GM23338 (cell line): ENCODE data around the gene AIG1.

ENCODE experiments used
- CREB1 ChIP-seq: fragments of 250-450 bp; sonication (Bioruptor Pico); IDR thresholded peaks from 2 replicates; pipeline ENCODE4 v1.5.0; 2020; ENCODE audit warnings: low read depth, mild to moderate bottlenecking, moderate library complexity
- STAT1 ChIP-seq: IDR thresholded peaks from one replicate; pipeline ENCODE4 v1.6.1; 2016; ENCODE audit warnings: antibody characterized with exemption; ENCODE audit not compliant: unreplicated experiment
- TF ChIP-seq, protein P1 (sequence below), 2 experiments: fragments of 200-600 bp in 1 of 2; sonication (generic) in 1 of 2; conservative IDR thresholded peaks; 2 replicates each; pipeline versions ENCODE4 v1.5.1 to v1.6.1; 2016 to 2017; ENCODE audit warnings: antibody characterized with exemption in 2 of 2, low read depth in 2 of 2, mild to moderate bottlenecking in 2 of 2, moderate library complexity in 1 of 2

DNA sequence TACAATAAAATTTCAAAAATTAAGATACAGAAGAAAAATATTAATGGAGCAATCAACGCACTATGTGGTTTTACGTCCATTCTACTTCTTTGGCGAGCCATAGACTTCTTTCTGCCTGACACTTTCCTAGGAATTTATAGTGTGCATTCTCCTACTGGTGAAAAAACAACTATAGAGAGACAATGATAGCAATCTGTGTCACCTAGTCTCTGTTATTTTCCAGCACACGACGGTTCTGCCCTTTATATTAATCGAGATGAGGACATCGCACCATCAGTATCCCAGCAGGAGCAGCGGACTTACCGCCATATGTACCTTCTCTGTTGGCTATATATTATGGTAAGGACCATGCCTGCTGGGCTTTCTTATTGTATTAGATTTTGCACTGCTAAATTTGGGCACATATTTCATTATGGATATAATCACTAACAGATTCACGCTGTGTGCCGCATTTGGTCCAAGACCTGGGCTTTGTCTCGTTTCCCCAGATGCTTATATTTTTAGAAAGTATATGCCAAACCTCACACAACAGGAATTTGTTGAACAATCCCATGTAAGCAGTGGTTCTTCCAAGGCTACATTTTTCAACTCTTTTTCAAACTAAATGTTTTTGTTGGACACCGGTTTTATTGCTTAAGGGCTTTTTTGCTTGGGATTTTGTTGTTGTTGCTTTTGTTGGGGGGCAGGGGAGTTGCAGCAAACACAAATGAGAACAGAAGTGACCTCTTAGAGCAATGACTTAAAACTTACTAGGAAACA is 223.4 kb downstream of the AIG1 start:
- TF ChIP-seq, protein P1, sequence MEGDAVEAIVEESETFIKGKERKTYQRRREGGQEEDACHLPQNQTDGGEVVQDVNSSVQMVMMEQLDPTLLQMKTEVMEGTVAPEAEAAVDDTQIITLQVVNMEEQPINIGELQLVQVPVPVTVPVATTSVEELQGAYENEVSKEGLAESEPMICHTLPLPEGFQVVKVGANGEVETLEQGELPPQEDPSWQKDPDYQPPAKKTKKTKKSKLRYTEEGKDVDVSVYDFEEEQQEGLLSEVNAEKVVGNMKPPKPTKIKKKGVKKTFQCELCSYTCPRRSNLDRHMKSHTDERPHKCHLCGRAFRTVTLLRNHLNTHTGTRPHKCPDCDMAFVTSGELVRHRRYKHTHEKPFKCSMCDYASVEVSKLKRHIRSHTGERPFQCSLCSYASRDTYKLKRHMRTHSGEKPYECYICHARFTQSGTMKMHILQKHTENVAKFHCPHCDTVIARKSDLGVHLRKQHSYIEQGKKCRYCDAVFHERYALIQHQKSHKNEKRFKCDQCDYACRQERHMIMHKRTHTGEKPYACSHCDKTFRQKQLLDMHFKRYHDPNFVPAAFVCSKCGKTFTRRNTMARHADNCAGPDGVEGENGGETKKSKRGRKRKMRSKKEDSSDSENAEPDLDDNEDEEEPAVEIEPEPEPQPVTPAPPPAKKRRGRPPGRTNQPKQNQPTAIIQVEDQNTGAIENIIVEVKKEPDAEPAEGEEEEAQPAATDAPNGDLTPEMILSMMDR (conservative IDR thresholded peaks at IDR 0.05; ENCODE audit: low read depth in 2 of 2), result no peak
- no peak for TF ChIP-seq CREB1
- no peak for TF ChIP-seq STAT1
